GM19395 (cell line): ENCODE results near the gene JMJD7.

Source experiments
- ATAC-seq: cut with Tn5 transposase; IDR thresholded peaks from one replicate; pipeline ENCODE4 v1.9.1; 2021; ENCODE audit warnings: mild to moderate bottlenecking, moderate library complexity; ENCODE audit not compliant: unreplicated experiment

JMJD7 gene

GRCh38 chr15:41881550-41881919 is 53.6 kb downstream of the JMJD7 start:
- ATAC-seq: no peak

- ATAC-seq: no peak
Measured at GRCh38 chr15:41881920-41882688, 54.2 kb downstream of the JMJD7 start.

- no peak for ATAC-seq
Measured at GRCh38 chr15:41882689-41883483, 55.0 kb downstream of the JMJD7 start.

GRCh38 chr15:41883484-41883825 is 55.6 kb downstream of the JMJD7 start:
- no peak for ATAC-seq

- ATAC-seq: no peak
Measured at GRCh38 chr15:41884458-41884857, 56.6 kb downstream of the JMJD7 start.

- ATAC-seq: no peak
Measured at GRCh38 chr15:41885321-41885720, 57.4 kb downstream of the JMJD7 start.

GRCh38 chr15:41885841-41886240 is 57.9 kb downstream of the JMJD7 start:
- ATAC-seq: no peak

- no peak for ATAC-seq
Measured at GRCh38 chr15:41886741-41887140, 58.8 kb downstream of the JMJD7 start.

- ATAC-seq: no peak
Measured at GRCh38 chr15:41887161-41887560, 59.3 kb downstream of the JMJD7 start.
